ENCODE data around the gene PAAF1.

DNA sequence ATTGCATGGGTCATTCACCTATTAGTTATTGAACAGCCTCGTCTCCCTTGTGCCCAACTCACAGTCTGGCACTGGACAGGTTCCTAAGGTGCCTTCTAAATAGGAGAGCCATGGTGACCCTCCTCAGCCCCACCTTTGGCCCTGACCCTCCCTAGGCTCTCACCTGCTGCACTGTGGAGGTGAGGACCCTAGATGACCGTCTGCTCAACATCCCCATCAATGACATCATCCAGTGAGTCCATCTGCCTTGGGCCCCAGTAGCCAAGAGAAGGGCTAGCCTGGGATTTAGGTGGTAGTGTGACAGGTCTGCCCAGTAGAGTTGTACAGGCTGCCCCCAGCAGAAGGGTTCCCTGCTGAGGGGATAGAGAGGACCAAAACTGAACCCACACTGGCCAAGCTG lies 92.3 kb downstream of the PAAF1 start:
- TF ChIP-seq EZH2 (IDR thresholded peaks at IDR 0.05; ENCODE audit: low read depth, unreplicated experiment) (no peak), ZNF114 (CRISPR knock-in tag; IDR thresholded peaks at IDR 0.05) (no peak), JUNB (IDR thresholded peaks at IDR 0.05; ENCODE audit: unreplicated experiment) (no peak), REST (IDR thresholded peaks at IDR 0.05; ENCODE audit: unreplicated experiment) (no peak), EZH2phosphoT487 (IDR thresholded peaks at IDR 0.05; ENCODE audit: unreplicated experiment) (no peak), POLR2AphosphoS5 (IDR thresholded peaks at IDR 0.05; ENCODE audit: low read depth) (no peak), CREB1 (CRISPR knock-in tag; IDR thresholded peaks at IDR 0.05; ENCODE audit: low read depth) (no peak), STAT1 (IDR thresholded peaks at IDR 0.05; ENCODE audit: unreplicated experiment) (no peak)
- TF ChIP-seq, protein P1, sequence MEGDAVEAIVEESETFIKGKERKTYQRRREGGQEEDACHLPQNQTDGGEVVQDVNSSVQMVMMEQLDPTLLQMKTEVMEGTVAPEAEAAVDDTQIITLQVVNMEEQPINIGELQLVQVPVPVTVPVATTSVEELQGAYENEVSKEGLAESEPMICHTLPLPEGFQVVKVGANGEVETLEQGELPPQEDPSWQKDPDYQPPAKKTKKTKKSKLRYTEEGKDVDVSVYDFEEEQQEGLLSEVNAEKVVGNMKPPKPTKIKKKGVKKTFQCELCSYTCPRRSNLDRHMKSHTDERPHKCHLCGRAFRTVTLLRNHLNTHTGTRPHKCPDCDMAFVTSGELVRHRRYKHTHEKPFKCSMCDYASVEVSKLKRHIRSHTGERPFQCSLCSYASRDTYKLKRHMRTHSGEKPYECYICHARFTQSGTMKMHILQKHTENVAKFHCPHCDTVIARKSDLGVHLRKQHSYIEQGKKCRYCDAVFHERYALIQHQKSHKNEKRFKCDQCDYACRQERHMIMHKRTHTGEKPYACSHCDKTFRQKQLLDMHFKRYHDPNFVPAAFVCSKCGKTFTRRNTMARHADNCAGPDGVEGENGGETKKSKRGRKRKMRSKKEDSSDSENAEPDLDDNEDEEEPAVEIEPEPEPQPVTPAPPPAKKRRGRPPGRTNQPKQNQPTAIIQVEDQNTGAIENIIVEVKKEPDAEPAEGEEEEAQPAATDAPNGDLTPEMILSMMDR (conservative IDR thresholded peaks at IDR 0.05; ENCODE audit: low read depth in 2 of 2) = no peak
